ENCODE data around the gene USO1. TPM values are rescaled to one million over a fixed set of nuclear protein-coding genes. Genes with fewer than 3 reads are reported as not detected.

Gene USO1
- total and polyA plus RNA-seq, 2 of the 8 experiments (the other 6 are each of a cell fraction or from before 2014, with no cell fraction given) = 57.3 to 198 TPM

DNA sequence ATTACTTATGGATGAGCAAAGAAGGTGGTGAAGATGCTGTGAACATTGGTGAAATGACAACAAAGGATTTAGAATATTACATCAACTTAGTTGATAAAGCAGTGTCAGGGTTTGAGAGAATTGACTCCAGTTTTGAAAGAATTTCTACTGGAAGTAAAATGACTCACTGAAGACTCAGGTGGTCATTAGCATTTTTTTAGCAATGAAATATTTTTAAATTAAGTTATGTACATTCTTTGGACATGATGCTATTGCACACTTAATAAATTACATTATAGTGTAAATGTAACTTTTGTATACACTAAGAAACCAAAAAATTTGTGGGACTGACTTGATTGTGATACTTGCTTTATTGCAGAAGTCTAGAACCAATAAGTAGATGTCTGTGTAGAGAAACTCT lies 56.9 kb downstream of the USO1 start:
- H2BK5ac ChIP-seq (ENCODE audit: low read depth, low read length) = no peak overlapping the region
- no peak overlapping the region for H3K23ac ChIP-seq (ENCODE audit: insufficient read length)
- H3K4ac ChIP-seq (replicated peaks; ENCODE audit: insufficient read length, low read depth, low read length) = no peak overlapping the region
- no peak overlapping the region for H4K5ac ChIP-seq (ENCODE audit: insufficient read length, low read depth, low read length)
- no peak overlapping the region for H2BK20ac ChIP-seq (ENCODE audit: low read length)
- no peaks in the 10 kb centered on the region for H3K27me3 ChIP-seq (replicated peaks in 1 of 4; ENCODE audit: control insufficient read depth in 3 of 4, extremely low read depth in 1 of 4, insufficient read depth in 3 of 4, low read length in 3 of 4)
- no peaks in the 10 kb centered on the region for H3K23me2 ChIP-seq (ENCODE audit: low read depth, low read length)
- H2AFZ ChIP-seq (ENCODE audit: low read length) = no peak overlapping the region
- H3K9ac ChIP-seq (replicated peaks in 1 of 4; ENCODE audit: extremely low read depth in 1 of 4, low read depth in 3 of 4, low read length in 3 of 4) = no peak overlapping the region
- no peak overlapping the region for H3K4me2 ChIP-seq (ENCODE audit: insufficient read depth in 1 of 2, low read depth in 2 of 2, low read length in 2 of 2)
- H3K9me3 ChIP-seq (ENCODE audit: insufficient read depth in 2 of 2, low read depth in 1 of 2, low read length in 1 of 2) = no peaks in the 10 kb centered on the region
- H2AK5ac ChIP-seq (ENCODE audit: low read depth, low read length) = no peak overlapping the region
- FAIRE-seq (no peak), DNase-seq (ENCODE audit: low read depth in 1 of 2, low spot score in 2 of 2) (no peak)
- H2BK120ac ChIP-seq (replicated peaks; ENCODE audit: low read depth, low read length) = no peak overlapping the region
- H3K18ac ChIP-seq (ENCODE audit: extremely low read depth, low read length) = no peak overlapping the region
- no peak overlapping the region for H3K4me3 ChIP-seq (ENCODE audit: extremely low read depth in 1 of 4, insufficient read depth in 2 of 4, low read depth in 3 of 4, low read length in 4 of 4)
- H2BK15ac ChIP-seq (ENCODE audit: low read length) = no peak overlapping the region
- no peak overlapping the region for H3K27ac ChIP-seq (ENCODE audit: low read depth, low read length)
- H3K14ac ChIP-seq (ENCODE audit: insufficient read length) = no peak overlapping the region
- no peak overlapping the region for H2BK12ac ChIP-seq (ENCODE audit: low read depth, low read length)
- no peak overlapping the region for H4K8ac ChIP-seq (ENCODE audit: extremely low read depth, insufficient read depth, low read length)
- H4K91ac ChIP-seq (replicated peaks; ENCODE audit: insufficient read length, low read length) = no peak overlapping the region
- H3K79me2 ChIP-seq (ENCODE audit: control insufficient read depth in 1 of 2, insufficient read depth in 2 of 2, low read length in 2 of 2) = no peaks in the 10 kb centered on the region
- H3K4me1 ChIP-seq (replicated peaks in 1 of 4; ENCODE audit: control insufficient read depth in 3 of 4, insufficient read depth in 4 of 4, low read length in 3 of 4) = no peaks in the 10 kb centered on the region
- ChIA-PET CTCF (ENCODE audit: partially characterized antibody) (interaction anchor here (0.7 kb wide), 1 partner anchor 129 kb away, joined by 3 read pairs; no protein-coding TSS in a partner anchor), POLR2A (ENCODE audit: partially characterized antibody) (no interaction called here)
- H4K20me1 ChIP-seq (replicated peaks in 1 of 2; ENCODE audit: control insufficient read depth in 1 of 2, insufficient read depth in 2 of 2, low read length in 2 of 2) = no peaks in the 10 kb centered on the region
- no peak overlapping the region for H3K56ac ChIP-seq (replicated peaks; ENCODE audit: insufficient read length, low read depth, low read length)
- peaks cover 12 to 91% (median 55%) of the 10 kb centered on the region in 4 experiments for H3K36me3 ChIP-seq (ENCODE audit: control insufficient read depth in 2 of 4, insufficient read depth in 4 of 4, low read length in 3 of 4)
- no peaks in the 10 kb centered on the region; the same call in 1 of the 2 replicates for H3K79me1 ChIP-seq (ENCODE audit: low read depth, low read length)
- no peak for TF ChIP-seq CEBPB (IDR thresholded peaks at IDR 0.05; ENCODE audit: low read depth, low read length)
- no peak for TF ChIP-seq BRCA1 (IDR thresholded peaks at IDR 0.05; ENCODE audit: low read depth, low read length)
- TF ChIP-seq RFX5 (IDR thresholded peaks at IDR 0.05; ENCODE audit: borderline replicate concordance, low read depth, low read length) = no peak
- TF ChIP-seq CHD1 (IDR thresholded peaks at IDR 0.05; ENCODE audit: low read depth, low read length) = no peak
- no peak for TF ChIP-seq CTBP2 (IDR thresholded peaks at IDR 0.05; ENCODE audit: borderline replicate concordance, insufficient read depth, insufficient read length, low read length)
- TF ChIP-seq CHD2 (IDR thresholded peaks at IDR 0.05; ENCODE audit: low read length) = no peak
- no peak for TF ChIP-seq NRF1 (IDR thresholded peaks at IDR 0.05; ENCODE audit: low read depth, low read length)
- TF ChIP-seq MAFK (IDR thresholded peaks at IDR 0.05; ENCODE audit: low read depth, low read length) = no peak
- no peak for TF ChIP-seq TBP (IDR thresholded peaks at IDR 0.05; ENCODE audit: low read depth, low read length)
- TF ChIP-seq, protein P1, sequence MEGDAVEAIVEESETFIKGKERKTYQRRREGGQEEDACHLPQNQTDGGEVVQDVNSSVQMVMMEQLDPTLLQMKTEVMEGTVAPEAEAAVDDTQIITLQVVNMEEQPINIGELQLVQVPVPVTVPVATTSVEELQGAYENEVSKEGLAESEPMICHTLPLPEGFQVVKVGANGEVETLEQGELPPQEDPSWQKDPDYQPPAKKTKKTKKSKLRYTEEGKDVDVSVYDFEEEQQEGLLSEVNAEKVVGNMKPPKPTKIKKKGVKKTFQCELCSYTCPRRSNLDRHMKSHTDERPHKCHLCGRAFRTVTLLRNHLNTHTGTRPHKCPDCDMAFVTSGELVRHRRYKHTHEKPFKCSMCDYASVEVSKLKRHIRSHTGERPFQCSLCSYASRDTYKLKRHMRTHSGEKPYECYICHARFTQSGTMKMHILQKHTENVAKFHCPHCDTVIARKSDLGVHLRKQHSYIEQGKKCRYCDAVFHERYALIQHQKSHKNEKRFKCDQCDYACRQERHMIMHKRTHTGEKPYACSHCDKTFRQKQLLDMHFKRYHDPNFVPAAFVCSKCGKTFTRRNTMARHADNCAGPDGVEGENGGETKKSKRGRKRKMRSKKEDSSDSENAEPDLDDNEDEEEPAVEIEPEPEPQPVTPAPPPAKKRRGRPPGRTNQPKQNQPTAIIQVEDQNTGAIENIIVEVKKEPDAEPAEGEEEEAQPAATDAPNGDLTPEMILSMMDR (IDR thresholded peaks at IDR 0.05; ENCODE audit: control extremely low read depth in 1 of 3, insufficient read depth in 1 of 3, low read depth in 1 of 3, low read length in 3 of 3) = no peak
- no peak for TF ChIP-seq SRF (IDR thresholded peaks at IDR 0.05; ENCODE audit: low read depth, low read length)
- TF ChIP-seq KDM1A (IDR thresholded peaks at IDR 0.05; ENCODE audit: borderline replicate concordance, low read length) = no peak
- TF ChIP-seq NANOG (IDR thresholded peaks at IDR 0.05; ENCODE audit: insufficient read depth, low read depth, low read length, poor library complexity, severe bottlenecking) = no peak
